VCaP (cell line): ENCODE data around the gene USP36.
"Not testable (repeated sequence)": the region's sequence is repeated elsewhere in the genome, so short reads cannot be mapped to it uniquely, and the experiment has no call there.

Source experiments
- H3K27ac ChIP-seq: fragments of 450-650 bp; 2 replicates; pipeline ENCODE4 v1.5.1; 2017
- TF ChIP-seq, protein P1 (sequence below): fragments of 450-650 bp; conservative IDR thresholded peaks from 2 replicates; pipeline ENCODE4 v1.5.1; 2017; ENCODE audit warnings: mild to moderate bottlenecking, moderate library complexity

Gene USP36

GRCh38 chr17:78840780-78841611 lies at the start of gene USP36:
Gene USP36 (minus strand): TSS chr17:78840814. CDS start chr17:78836363, 4,451 bp downstream.
- TF ChIP-seq, protein P1, sequence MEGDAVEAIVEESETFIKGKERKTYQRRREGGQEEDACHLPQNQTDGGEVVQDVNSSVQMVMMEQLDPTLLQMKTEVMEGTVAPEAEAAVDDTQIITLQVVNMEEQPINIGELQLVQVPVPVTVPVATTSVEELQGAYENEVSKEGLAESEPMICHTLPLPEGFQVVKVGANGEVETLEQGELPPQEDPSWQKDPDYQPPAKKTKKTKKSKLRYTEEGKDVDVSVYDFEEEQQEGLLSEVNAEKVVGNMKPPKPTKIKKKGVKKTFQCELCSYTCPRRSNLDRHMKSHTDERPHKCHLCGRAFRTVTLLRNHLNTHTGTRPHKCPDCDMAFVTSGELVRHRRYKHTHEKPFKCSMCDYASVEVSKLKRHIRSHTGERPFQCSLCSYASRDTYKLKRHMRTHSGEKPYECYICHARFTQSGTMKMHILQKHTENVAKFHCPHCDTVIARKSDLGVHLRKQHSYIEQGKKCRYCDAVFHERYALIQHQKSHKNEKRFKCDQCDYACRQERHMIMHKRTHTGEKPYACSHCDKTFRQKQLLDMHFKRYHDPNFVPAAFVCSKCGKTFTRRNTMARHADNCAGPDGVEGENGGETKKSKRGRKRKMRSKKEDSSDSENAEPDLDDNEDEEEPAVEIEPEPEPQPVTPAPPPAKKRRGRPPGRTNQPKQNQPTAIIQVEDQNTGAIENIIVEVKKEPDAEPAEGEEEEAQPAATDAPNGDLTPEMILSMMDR = peak; percentile 20
- H3K27ac ChIP-seq = peak within 1 kb of the TSS; percentile 98

DNA sequence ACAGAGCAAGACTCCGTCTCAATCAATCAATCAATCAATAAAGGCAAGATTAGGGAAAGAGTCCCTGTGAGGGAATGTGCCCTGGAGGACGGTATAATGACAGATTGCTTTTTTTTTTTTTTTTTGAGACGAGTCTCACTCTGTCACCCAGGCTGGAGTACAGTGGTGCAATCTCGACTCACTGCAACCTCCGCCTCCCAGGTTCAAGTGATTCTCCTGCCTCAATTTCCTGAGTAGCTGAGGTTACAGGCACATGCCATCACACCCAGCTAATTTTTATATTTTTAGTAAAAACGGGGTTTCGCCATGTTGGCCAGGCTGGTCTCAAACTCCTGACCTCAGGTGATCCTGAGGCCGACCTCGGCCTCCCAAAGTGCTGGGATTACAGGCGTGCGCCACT lies 49.5 kb upstream of the USP36 start:
- H3K27ac ChIP-seq = not testable (repeated sequence)

GRCh38 chr17:78889531-78889930 lies 48.9 kb upstream of the USP36 start:
- H3K27ac ChIP-seq = no peak overlapping the region
- TF ChIP-seq, protein P1 = no peak

DNA sequence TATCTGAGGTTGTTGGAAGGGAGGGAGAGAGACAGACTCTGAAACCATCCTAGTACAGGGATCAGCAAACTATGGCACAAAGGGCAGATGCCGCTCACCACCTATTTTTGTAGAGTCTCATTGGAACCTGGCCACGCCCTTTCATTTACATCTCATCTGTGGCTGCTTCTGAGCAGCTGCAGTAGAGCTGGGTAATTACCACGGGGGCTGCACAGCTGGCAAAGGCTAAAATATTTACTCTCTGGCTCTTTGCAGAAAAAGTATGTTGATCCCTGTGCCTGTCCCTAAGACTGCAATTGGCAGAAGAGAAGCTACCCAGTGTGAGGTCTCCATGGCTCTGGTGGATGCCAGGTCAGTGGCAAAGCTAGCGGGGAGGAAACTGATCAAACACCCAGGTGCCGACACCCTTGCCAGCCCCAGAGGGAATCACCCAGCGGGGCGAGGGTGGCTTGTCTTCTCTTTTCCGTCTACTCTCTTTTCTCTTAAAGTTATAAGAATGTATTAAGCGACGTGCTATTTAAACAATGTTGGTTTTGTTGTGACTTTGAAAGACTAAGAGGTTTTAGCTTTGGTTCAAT lies 48.4 kb upstream of the USP36 start:
- no peak overlapping the region for H3K27ac ChIP-seq
- TF ChIP-seq, protein P1 = no peak

DNA sequence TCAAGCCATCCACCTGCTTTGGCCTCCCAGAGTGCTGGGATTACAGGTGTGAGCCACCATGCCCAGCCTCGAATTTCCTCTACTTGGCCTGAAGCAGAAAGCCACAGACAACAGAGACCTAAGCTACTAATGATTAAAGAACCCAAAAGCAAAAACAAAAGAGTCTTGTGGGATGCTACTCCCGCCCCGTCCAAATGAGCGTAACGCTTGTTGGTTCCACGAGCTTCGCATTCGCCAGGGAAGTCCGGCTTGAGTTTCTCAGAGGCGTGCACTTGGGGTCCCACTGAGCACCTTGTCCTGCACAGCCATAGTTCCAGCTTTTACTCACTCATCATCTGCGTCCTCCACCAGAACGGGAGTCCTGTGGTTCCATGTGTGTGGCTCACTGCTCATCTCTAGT lies 46.3 kb upstream of the USP36 start:
- TF ChIP-seq, protein P1 = no peak
- H3K27ac ChIP-seq = no peak overlapping the region

DNA sequence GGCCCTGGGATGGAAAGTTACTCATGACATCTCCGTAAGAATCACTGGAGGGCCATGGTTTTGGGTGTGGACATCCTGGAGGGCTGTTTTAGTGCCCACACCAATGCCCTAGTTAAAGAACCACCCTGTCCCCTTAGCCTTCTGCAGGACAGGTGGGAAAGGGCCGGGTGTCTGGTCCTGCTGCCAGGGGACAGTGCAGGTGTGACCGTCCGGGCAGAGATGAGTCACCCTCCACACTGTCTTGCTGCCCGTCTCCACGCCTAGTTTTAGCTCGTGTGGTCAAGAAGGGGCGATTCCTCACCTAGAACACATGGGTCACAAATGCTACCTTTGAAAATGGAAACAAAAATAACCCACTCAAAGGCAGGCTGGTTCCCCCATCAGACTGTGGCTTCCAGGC lies 45.3 kb upstream of the USP36 start:
- H3K27ac ChIP-seq = no peak overlapping the region
- TF ChIP-seq, protein P1 = no peak

- H3K27ac ChIP-seq = no peak overlapping the region
- TF ChIP-seq, protein P1 = no peak
Measured at GRCh38 chr17:78884876-78885667, 44.5 kb upstream of the USP36 start.
